RWPE2 (cell line): ENCODE measurements around the gene MCF2L.

ENCODE experiments used
- ATAC-seq: fragments of 200-7000 bp; cut with Tn5 transposase; 3 replicates; pipeline ENCODE4 v1.9.1; 2021; ENCODE audit warnings: low read depth
- DNase-seq: peaks from one replicate; pipeline ENCODE4 v3.0.0-alpha.2; 2020; ENCODE audit warnings: low spot score
- H3K27ac ChIP-seq: fragments of 450-650 bp; 2 replicates; pipeline ENCODE4 v1.5.1; 2017; ENCODE audit warnings: mild to moderate bottlenecking; ENCODE audit not compliant: poor library complexity, severe bottlenecking
- H3K27me3 ChIP-seq: fragments of 250-450 bp; sonication (Bioruptor Pico); 2 replicates; pipeline ENCODE4 v1.5.1; 2021; ENCODE audit warnings: mild to moderate bottlenecking, moderate library complexity; ENCODE audit not compliant: insufficient read depth, poor library complexity, severe bottlenecking
- H3K36me3 ChIP-seq: fragments of 250-450 bp; sonication (Bioruptor Pico); 2 replicates; pipeline ENCODE4 v1.5.1; 2020; ENCODE audit warnings: low read depth, mild to moderate bottlenecking, moderate library complexity
- H3K4me1 ChIP-seq: fragments of 250-450 bp; sonication (Bioruptor Pico); 2 replicates; pipeline ENCODE4 v1.5.1; 2021; ENCODE audit warnings: mild to moderate bottlenecking, moderate library complexity; ENCODE audit not compliant: insufficient read depth, poor library complexity, severe bottlenecking
- H3K4me3 ChIP-seq: fragments of 250-450 bp; sonication (Bioruptor Pico); 2 replicates; pipeline ENCODE4 v1.5.1; 2021; ENCODE audit warnings: mild to moderate bottlenecking, moderate library complexity; ENCODE audit not compliant: severe bottlenecking
- H3K9me3 ChIP-seq: fragments of 250-450 bp; sonication (Bioruptor Pico); 2 replicates; pipeline ENCODE4 v1.5.1; 2021; ENCODE audit warnings: mild to moderate bottlenecking, moderate library complexity; ENCODE audit not compliant: severe bottlenecking
- TF ChIP-seq, protein P1 (sequence below): fragments of 450-650 bp; IDR thresholded peaks from one replicate; pipeline ENCODE4 v1.5.1; 2017; ENCODE audit warnings: mild to moderate bottlenecking, moderate library complexity; ENCODE audit not compliant: poor library complexity, severe bottlenecking

The MCF2L gene

DNA sequence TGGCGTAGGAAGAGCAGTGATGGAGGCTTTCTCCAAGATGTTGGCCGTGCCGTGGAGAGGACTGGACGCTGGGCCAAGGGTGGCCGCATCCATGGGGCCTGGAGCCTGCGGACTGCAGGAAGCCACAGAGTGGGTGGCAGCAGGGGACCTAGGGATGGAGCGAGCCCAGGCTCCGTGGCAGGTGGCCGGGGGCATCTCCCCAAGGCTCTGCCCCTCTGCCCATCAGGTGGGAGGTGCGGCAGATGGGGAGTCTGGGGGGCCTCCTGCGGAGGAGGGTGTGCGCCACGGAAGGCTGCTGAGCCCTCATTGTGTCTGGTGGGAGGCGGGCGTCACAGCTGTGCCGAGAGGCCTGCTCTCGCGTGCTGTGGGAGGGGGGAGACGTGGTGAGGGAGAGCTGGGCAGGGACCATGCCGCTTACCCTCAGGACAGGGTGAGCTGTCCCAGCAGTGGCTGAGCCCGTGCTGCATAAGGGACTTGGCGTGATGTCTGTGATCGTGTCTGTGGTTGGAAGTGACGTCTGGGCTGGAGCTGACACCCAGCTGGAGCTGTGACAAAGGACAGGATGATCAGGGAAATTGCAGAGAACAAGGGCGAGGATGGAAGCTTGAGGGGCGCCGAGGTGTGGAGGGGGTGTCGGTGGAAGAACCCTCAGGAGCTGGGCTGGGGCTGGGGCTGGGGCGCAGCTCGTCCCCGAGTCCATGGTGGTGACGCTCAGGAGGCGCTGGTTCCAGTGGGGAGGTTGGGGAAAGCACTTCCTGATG lies 13.4 kb downstream of the MCF2L start:
- H3K4me1 ChIP-seq: no peaks in the 10 kb centered on the region
- H3K36me3 ChIP-seq: no peaks in the 10 kb centered on the region
- no peak overlapping the region for H3K27ac ChIP-seq
- ATAC-seq (no peak), DNase-seq (no peak)
- H3K27me3 ChIP-seq: peaks cover 18% of the 10 kb centered on the region
- TF ChIP-seq, protein P1, sequence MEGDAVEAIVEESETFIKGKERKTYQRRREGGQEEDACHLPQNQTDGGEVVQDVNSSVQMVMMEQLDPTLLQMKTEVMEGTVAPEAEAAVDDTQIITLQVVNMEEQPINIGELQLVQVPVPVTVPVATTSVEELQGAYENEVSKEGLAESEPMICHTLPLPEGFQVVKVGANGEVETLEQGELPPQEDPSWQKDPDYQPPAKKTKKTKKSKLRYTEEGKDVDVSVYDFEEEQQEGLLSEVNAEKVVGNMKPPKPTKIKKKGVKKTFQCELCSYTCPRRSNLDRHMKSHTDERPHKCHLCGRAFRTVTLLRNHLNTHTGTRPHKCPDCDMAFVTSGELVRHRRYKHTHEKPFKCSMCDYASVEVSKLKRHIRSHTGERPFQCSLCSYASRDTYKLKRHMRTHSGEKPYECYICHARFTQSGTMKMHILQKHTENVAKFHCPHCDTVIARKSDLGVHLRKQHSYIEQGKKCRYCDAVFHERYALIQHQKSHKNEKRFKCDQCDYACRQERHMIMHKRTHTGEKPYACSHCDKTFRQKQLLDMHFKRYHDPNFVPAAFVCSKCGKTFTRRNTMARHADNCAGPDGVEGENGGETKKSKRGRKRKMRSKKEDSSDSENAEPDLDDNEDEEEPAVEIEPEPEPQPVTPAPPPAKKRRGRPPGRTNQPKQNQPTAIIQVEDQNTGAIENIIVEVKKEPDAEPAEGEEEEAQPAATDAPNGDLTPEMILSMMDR: no peak
- H3K4me3 ChIP-seq: no peak overlapping the region
- H3K9me3 ChIP-seq: no peaks in the 10 kb centered on the region

DNA sequence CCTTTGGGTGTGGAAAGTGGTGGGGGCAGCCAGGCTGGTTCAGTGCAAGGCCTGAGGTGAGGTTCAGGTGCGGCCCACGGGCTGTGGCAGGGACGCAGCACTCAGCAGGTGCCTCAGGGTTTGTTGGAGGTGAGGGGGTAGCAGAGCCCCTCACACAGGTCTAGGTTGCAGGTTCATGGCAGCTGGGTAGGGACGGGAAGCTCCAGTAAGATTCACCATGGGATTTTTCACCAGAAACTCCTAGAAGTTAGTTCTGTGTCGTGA lies 14.0 kb downstream of the MCF2L start:
- Histone ChIP-seq H3K4me3 (no peak overlapping the region), H3K27me3 (peaks cover 18% of the 10 kb centered on the region), H3K27ac (no peak overlapping the region), H3K36me3 (no peaks in the 10 kb centered on the region), H3K9me3 (no peaks in the 10 kb centered on the region), H3K4me1 (no peaks in the 10 kb centered on the region)
- no peak for DNase-seq
- TF ChIP-seq, protein P1: no peak
- ATAC-seq: no peak

DNA sequence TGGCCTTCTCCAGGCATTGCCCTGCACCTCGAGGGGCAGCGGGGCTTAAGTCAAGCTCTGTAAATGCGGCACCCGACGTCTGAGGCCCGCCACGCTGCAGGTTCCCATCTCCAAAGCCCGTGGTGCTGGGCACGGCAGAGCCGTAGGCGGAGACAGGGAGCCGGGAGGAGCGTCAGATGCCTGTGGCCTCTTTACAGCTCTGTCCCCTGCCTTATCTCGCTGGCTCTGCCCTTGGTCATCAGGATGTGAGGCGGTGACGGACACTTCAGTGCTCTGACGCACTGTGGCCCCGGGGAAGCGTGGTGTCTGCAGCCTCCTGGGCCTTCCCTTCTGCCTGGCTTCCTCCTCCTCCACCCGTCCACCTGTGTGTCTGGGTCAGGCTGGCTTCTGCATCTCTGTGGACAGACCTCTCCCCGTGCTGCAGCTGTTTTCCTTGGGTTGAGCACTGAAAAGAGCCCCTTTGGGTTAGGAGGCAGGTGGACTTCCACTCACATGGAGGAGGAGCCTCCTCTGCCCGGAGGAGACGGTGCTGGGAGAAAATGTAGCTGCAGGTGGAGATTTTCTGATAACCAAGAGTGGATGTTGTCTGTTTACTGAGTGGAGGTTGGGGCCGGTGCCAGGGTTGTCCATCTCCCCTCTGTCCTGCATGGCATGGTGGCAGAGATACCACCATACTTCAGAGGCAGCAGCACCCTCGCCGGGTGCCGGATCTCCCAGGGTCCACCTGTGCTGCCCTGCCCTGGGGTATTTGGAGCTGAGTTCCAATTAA lies 14.6 kb downstream of the MCF2L start:
- H3K4me3 ChIP-seq: no peak overlapping the region
- ATAC-seq (no peak), DNase-seq (no peak)
- TF ChIP-seq, protein P1: no peak
- no peaks in the 10 kb centered on the region for H3K4me1 ChIP-seq
- no peaks in the 10 kb centered on the region for H3K36me3 ChIP-seq
- no peak overlapping the region for H3K27ac ChIP-seq
- H3K9me3 ChIP-seq: no peaks in the 10 kb centered on the region
- peaks cover 18% of the 10 kb centered on the region for H3K27me3 ChIP-seq

DNA sequence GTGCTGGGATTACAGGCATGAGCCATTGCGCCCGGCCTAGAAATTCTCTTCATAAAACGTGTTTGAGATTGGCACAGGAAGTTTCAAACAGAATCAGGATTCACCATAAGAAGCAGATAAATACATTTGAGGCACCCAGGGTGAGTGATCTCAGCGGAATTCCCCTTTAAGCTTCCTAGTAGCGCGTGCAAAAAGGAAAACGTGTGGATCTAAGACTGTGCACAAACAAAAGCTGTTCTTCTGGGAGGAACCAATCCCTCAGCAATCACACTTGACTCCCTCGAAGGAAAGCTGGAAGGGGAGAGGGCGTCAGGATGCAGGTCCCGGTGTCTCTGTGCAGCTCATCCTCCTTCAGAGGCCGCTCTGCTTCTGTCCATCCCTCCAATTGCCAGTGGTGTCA lies 15.5 kb downstream of the MCF2L start:
- Histone ChIP-seq H3K36me3 (no peaks in the 10 kb centered on the region), H3K4me1 (no peaks in the 10 kb centered on the region), H3K9me3 (no peaks in the 10 kb centered on the region), H3K4me3 (no peak overlapping the region), H3K27me3 (peaks cover 18% of the 10 kb centered on the region), H3K27ac (no peak overlapping the region)
- TF ChIP-seq, protein P1: no peak
- DNase-seq: no peak
- ATAC-seq: no peak
